WTC11 (cell line): ENCODE results near the gene LRRC17. TPM values are rescaled to one million over a fixed set of nuclear protein-coding genes. Genes with fewer than 3 reads are reported as not detected.

Source experiments
- ATAC-seq: fragments of 200-7000 bp; cut with Tn5 transposase; 2 replicates; pipeline ENCODE4 v1.10.0; 2021; ENCODE audit warnings: mild to moderate bottlenecking, moderate library complexity
- CTCF ChIA-PET: fragments of 300-600 bp; sonication (Branson Sonifier 250); formaldehyde crosslinking; loops from one replicate; lab custom pipeline; 2021; ENCODE audit warnings: antibody characterized with exemption; lab: Charles Lee
- POLR2A ChIA-PET: fragments of 350-600 bp; sonication (Branson Sonifier 250); formaldehyde crosslinking; loops from one replicate; lab custom pipeline; 2021; ENCODE audit warnings: antibody characterized with exemption; lab: Charles Lee
- DNase-seq: peaks from one replicate; pipeline ENCODE4 v3.0.0; 2021; ENCODE audit warnings: low spot score
- H3K27ac Mint-ChIP-seq: 2 replicates; pipeline ENCODE4 v1.8.0; 2021; ENCODE audit warnings: mixed read lengths
- H3K27me3 Mint-ChIP-seq: 2 replicates; pipeline ENCODE4 v1.8.0; 2021; ENCODE audit warnings: low read depth, mild to moderate bottlenecking, moderate library complexity, mixed read lengths
- H3K36me3 Mint-ChIP-seq: 2 replicates; pipeline ENCODE4 v1.8.0; 2021; ENCODE audit warnings: mixed read lengths
- H3K4me1 Mint-ChIP-seq: 2 replicates; pipeline ENCODE4 v1.8.0; 2022; ENCODE audit warnings: mixed read lengths
- H3K4me3 Mint-ChIP-seq: 2 replicates; pipeline ENCODE4 v1.8.0; 2021; ENCODE audit warnings: mild to moderate bottlenecking, moderate library complexity, mixed read lengths
- H3K9me3 Mint-ChIP-seq: 2 replicates; pipeline ENCODE4 v1.8.0; 2021; ENCODE audit warnings: mixed read lengths
- AR ChIP-seq: fragments of 250-450 bp; sonication (Bioruptor Pico); IDR thresholded peaks from 2 replicates; pipeline ENCODE4 v1.9.0; 2021; ENCODE audit warnings: mild to moderate bottlenecking
- ATF3 ChIP-seq: sonication (generic); formaldehyde crosslinking; conservative IDR thresholded peaks from 2 replicates; pipeline ENCODE4 v1.8.1; 2022; ENCODE audit warnings: mild to moderate bottlenecking, missing genetic modification reagents
- CBFB ChIP-seq: sonication (generic); formaldehyde crosslinking; IDR thresholded peaks from 2 replicates; pipeline ENCODE4 v1.8.1; 2022; ENCODE audit warnings: mild to moderate bottlenecking, low read depth, missing genetic modification reagents
- E2F1 ChIP-seq: sonication (generic); formaldehyde crosslinking; IDR thresholded peaks from 2 replicates; pipeline ENCODE4 v1.8.0; 2022; ENCODE audit warnings: mild to moderate bottlenecking, missing genetic modification reagents
- E2F4 ChIP-seq: sonication (generic); formaldehyde crosslinking; IDR thresholded peaks from 2 replicates; pipeline ENCODE4 v1.8.1; 2022; ENCODE audit warnings: low read depth, mild to moderate bottlenecking, moderate library complexity, missing genetic modification reagents, borderline replicate concordance
- ELF4 ChIP-seq: sonication (generic); formaldehyde crosslinking; IDR thresholded peaks from 2 replicates; pipeline ENCODE4 v1.8.1; 2022; ENCODE audit warnings: low read depth, mild to moderate bottlenecking, moderate library complexity, missing genetic modification reagents
- EMX1 ChIP-seq: fragments of 250-450 bp; sonication (Bioruptor Pico); IDR thresholded peaks from 2 replicates; pipeline ENCODE4 v1.8.0; 2021; ENCODE audit warnings: mild to moderate bottlenecking
- ESRRA ChIP-seq: sonication (generic); formaldehyde crosslinking; IDR thresholded peaks from 2 replicates; pipeline ENCODE4 v1.8.1; 2022; ENCODE audit warnings: mild to moderate bottlenecking, missing genetic modification reagents, borderline replicate concordance
- FOXJ3 ChIP-seq: sonication (generic); formaldehyde crosslinking; IDR thresholded peaks from 2 replicates; pipeline ENCODE4 v1.9.0; 2021; ENCODE audit warnings: missing genetic modification reagents, mild to moderate bottlenecking, borderline replicate concordance
- MYBL2 ChIP-seq: sonication (generic); formaldehyde crosslinking; IDR thresholded peaks from 2 replicates; pipeline ENCODE4 v1.8.1; 2023; ENCODE audit warnings: mild to moderate bottlenecking, moderate library complexity, missing genetic modification reagents
- NR2C2 ChIP-seq: sonication (generic); formaldehyde crosslinking; IDR thresholded peaks from 2 replicates; pipeline ENCODE4 v1.8.0; 2022; ENCODE audit warnings: mild to moderate bottlenecking, missing genetic modification reagents
- PRRX2 ChIP-seq: fragments of 250-450 bp; sonication (Bioruptor Pico); IDR thresholded peaks from 2 replicates; pipeline ENCODE4 v1.8.0; 2021; ENCODE audit warnings: mild to moderate bottlenecking
- STAT6 ChIP-seq: sonication (generic); formaldehyde crosslinking; conservative IDR thresholded peaks from 2 replicates; pipeline ENCODE4 v1.8.1; 2023; ENCODE audit warnings: mild to moderate bottlenecking, low read depth, missing genetic modification reagents, moderate library complexity
- TCF7 ChIP-seq: sonication (generic); formaldehyde crosslinking; IDR thresholded peaks from 2 replicates; pipeline ENCODE4 v1.8.0; 2022; ENCODE audit warnings: mild to moderate bottlenecking, low read depth, missing genetic modification reagents, moderate library complexity
- TEAD1 ChIP-seq: sonication (generic); formaldehyde crosslinking; IDR thresholded peaks from 2 replicates; pipeline ENCODE4 v1.8.0; 2022; ENCODE audit warnings: mild to moderate bottlenecking, missing genetic modification reagents
- TEAD4 ChIP-seq: sonication (generic); formaldehyde crosslinking; IDR thresholded peaks from 2 replicates; pipeline ENCODE4 v1.8.0; 2022; ENCODE audit warnings: mild to moderate bottlenecking, missing genetic modification reagents
- ZBTB21 ChIP-seq: sonication (generic); formaldehyde crosslinking; IDR thresholded peaks from 2 replicates; pipeline ENCODE4 v1.8.1; 2023; ENCODE audit warnings: mild to moderate bottlenecking, missing genetic modification reagents, borderline replicate concordance
- ZMAT4 ChIP-seq: fragments of 250-450 bp; sonication (Bioruptor Pico); IDR thresholded peaks from 2 replicates; pipeline ENCODE4 v1.9.0; 2021; ENCODE audit warnings: mild to moderate bottlenecking
- ZNF121 ChIP-seq: sonication (generic); formaldehyde crosslinking; IDR thresholded peaks from 2 replicates; pipeline ENCODE4 v1.8.0; 2023; ENCODE audit warnings: missing genetic modification reagents
- ZNF232 ChIP-seq: sonication (generic); formaldehyde crosslinking; IDR thresholded peaks from 2 replicates; pipeline ENCODE4 v1.8.0; 2022; ENCODE audit warnings: mild to moderate bottlenecking, missing genetic modification reagents
- total RNA-seq: library from RNA; stranded (reverse); gene quantifications from 3 replicates; pipeline ENCODE4 v1.2.3, GENCODE V29; 2021

LRRC17 gene
- total RNA-seq, 1 experiment from 2014 or later, result 1.6 TPM

- TF ChIP-seq E2F1, result no peak
These were observed 60.4 kb downstream of the LRRC17 start (continued) for GRCh38 chr7:102973096-102973802.

- ATAC-seq, result peak; percentile 91
- peaks cover 26% of the 10 kb centered on the region for H3K4me1 Mint-ChIP-seq
- POLR2A ChIA-PET, result no interaction called here
These were observed 61.8 kb downstream of the LRRC17 start for GRCh38 chr7:102974366-102975236.

GRCh38 chr7:102975854-102976253 lies 63.1 kb downstream of the LRRC17 start:
- DNase-seq, result no peak
- CTCF ChIA-PET, result interaction anchor here (0.7 to 1.3 kb wide), 2 partner anchors 86 to 218 kb away, joined by 6 to 11 read pairs; no protein-coding TSS in a partner anchor
- H3K4me3 Mint-ChIP-seq, result no peak overlapping the region
- H3K4me1 Mint-ChIP-seq, result peaks cover 26% of the 10 kb centered on the region
- ATAC-seq, result no peak
- peaks cover 4% of the 10 kb centered on the region for H3K9me3 Mint-ChIP-seq
- no peaks in the 10 kb centered on the region for H3K27me3 Mint-ChIP-seq
- POLR2A ChIA-PET, result no interaction called here
- H3K27ac Mint-ChIP-seq, result no peak overlapping the region
- H3K36me3 Mint-ChIP-seq, result no peaks in the 10 kb centered on the region
- no peak for TF ChIP-seq ESRRA (CRISPR knock-in tag)
- TF ChIP-seq CBFB, result no peak
- no peak for TF ChIP-seq TEAD1 (CRISPR knock-in tag)
- no peak for TF ChIP-seq TCF7 (CRISPR knock-in tag)
- TF ChIP-seq E2F4 (CRISPR knock-in tag), result no peak
- no peak for TF ChIP-seq FOXJ3 (CRISPR knock-in tag)
- TF ChIP-seq TEAD4 (CRISPR knock-in tag), result no peak
- no peak for TF ChIP-seq MYBL2 (CRISPR knock-in tag)
- TF ChIP-seq ZNF121 (CRISPR knock-in tag), result no peak
- TF ChIP-seq NR2C2 (CRISPR knock-in tag), result no peak
- no peak for TF ChIP-seq ATF3
- TF ChIP-seq EMX1 (CRISPR knock-in tag), result no peak
- no peak for TF ChIP-seq ZNF232 (CRISPR knock-in tag)
- no peak for TF ChIP-seq AR
- TF ChIP-seq ZBTB21 (CRISPR knock-in tag), result no peak

More at GRCh38 chr7:102974366-102975236, 61.8 kb downstream of the LRRC17 start:
- H3K4me3 Mint-ChIP-seq, result no peak overlapping the region
- H3K9me3 Mint-ChIP-seq, result no peaks in the 10 kb centered on the region; the same call in 1 of the 2 replicates
- H3K27me3 Mint-ChIP-seq, result no peaks in the 10 kb centered on the region
- no peaks in the 10 kb centered on the region for H3K36me3 Mint-ChIP-seq
- H3K27ac Mint-ChIP-seq, result no peak overlapping the region; the same call in 1 of the 2 replicates
- peak; percentile 51 for DNase-seq
- CTCF ChIA-PET, result interaction anchor here (0.7 to 1.3 kb wide), 2 partner anchors 87 to 216 kb away, joined by 6 to 11 read pairs; no protein-coding TSS in a partner anchor
- TF ChIP-seq ELF4 (CRISPR knock-in tag), result no peak
- no peak for TF ChIP-seq FOXJ3 (CRISPR knock-in tag)
- TF ChIP-seq ZMAT4 (CRISPR knock-in tag), result no peak
- TF ChIP-seq TCF7 (CRISPR knock-in tag), result no peak
- no peak for TF ChIP-seq PRRX2 (CRISPR knock-in tag)
- no peak for TF ChIP-seq STAT6
